Occipital lobe (tissue), 2 donors: ENCODE results near the gene CCL28. TPM values are rescaled to one million over a fixed set of nuclear protein-coding genes. Genes with fewer than 3 reads are reported as not detected.
"Not testable (repeated sequence)": the region's sequence is repeated elsewhere in the genome, so short reads cannot be mapped to it uniquely, and the experiment has no call there.

Experiments
- DNase-seq: peaks from one replicate; lab custom pipeline; 2025; lab: John Stamatoyannopoulos, UW
- total RNA-seq: library from RNA; depleted of rRNA; stranded (reverse); fragments of >200 nt; gene quantifications from one replicate; pipeline ENCODE4 v1.2.3, GENCODE V29; 2014

Gene CCL28
- 0.47 TPM for total RNA-seq

- no peak for DNase-seq
Measured at GRCh38 chr5:43412156-43412555, at the start of gene CCL28. Gene CCL28 (minus strand): TSS chr5:43412391. CDS start chr5:43412316, 75 bp downstream.

GRCh38 chr5:43461066-43461465 is 48.9 kb upstream of the CCL28 start:
- DNase-seq, result no peak

- DNase-seq, result no peak
Measured at GRCh38 chr5:43456556-43456955, 44.4 kb upstream of the CCL28 start.

GRCh38 chr5:43441575-43441974 is 29.4 kb upstream of the CCL28 start:
- DNase-seq, result not testable (repeated sequence)

- DNase-seq, result no peak
Measured at GRCh38 chr5:43437062-43437660, 25.0 kb upstream of the CCL28 start.

- DNase-seq, result no peak
Measured at GRCh38 chr5:43433382-43433781, 21.2 kb upstream of the CCL28 start.

- no peak for DNase-seq
Measured at GRCh38 chr5:43432486-43433375, 20.5 kb upstream of the CCL28 start.

GRCh38 chr5:43429706-43430105 is 17.5 kb upstream of the CCL28 start:
- no peak for DNase-seq

- no peak for DNase-seq
Measured at GRCh38 chr5:43429016-43429415, 16.8 kb upstream of the CCL28 start.

GRCh38 chr5:43427306-43427705 is 15.1 kb upstream of the CCL28 start:
- DNase-seq, result no peak

- no peak for DNase-seq
Measured at GRCh38 chr5:43425983-43426382, 13.8 kb upstream of the CCL28 start.

- not testable (repeated sequence) for DNase-seq
Measured at GRCh38 chr5:43423086-43423485, 10.9 kb upstream of the CCL28 start.

GRCh38 chr5:43422143-43422542 is 10.0 kb upstream of the CCL28 start:
- no peak for DNase-seq

- DNase-seq, result no peak
Measured at GRCh38 chr5:43421450-43422133, 9.4 kb upstream of the CCL28 start.

GRCh38 chr5:43420241-43420640 is 8.1 kb upstream of the CCL28 start:
- no peak for DNase-seq

GRCh38 chr5:43418561-43418960 is 6.4 kb upstream of the CCL28 start:
- DNase-seq, result no peak

- no peak for DNase-seq
Measured at GRCh38 chr5:43416803-43417394, 4.7 kb upstream of the CCL28 start.

GRCh38 chr5:43415935-43416802 is 4.0 kb upstream of the CCL28 start:
- no peak for DNase-seq

- DNase-seq, result no peak
Measured at GRCh38 chr5:43413966-43414365, 1.8 kb upstream of the CCL28 start.

GRCh38 chr5:43412644-43413043 is 453 bp upstream of the CCL28 start:
- DNase-seq, result no peak

GRCh38 chr5:43411495-43411894 is 696 bp downstream of the CCL28 start:
- DNase-seq, result no peak
